ENCODE data around the gene SLC25A10. TPM values are rescaled to one million over a fixed set of nuclear protein-coding genes. Genes with fewer than 3 reads are reported as not detected.

SLC25A10 gene
- total and polyA plus RNA-seq, 2 donors (not counting 3 experiments of a cell fraction or from before 2014, with no cell fraction given), result 16.7 to 17.2 TPM

GRCh38 chr17:81707725-81708646, 4.1 kb upstream of the SLC25A10 start:
- no peak for FAIRE-seq
- H3K79me2 ChIP-seq (ENCODE audit: control insufficient read depth, insufficient read depth, low read length), result peaks cover 15% of the 10 kb centered on the region
- intact Hi-C loops (cut with micrococcal nuclease) (no loop called here), dilution Hi-C loops (cut with MboI; ENCODE audit: extremely low pct_ligation_motif_present, low sequenced_read_pairs) (no loop called here)
- no peaks in the 10 kb centered on the region for H3K9me1 ChIP-seq (replicated peaks; ENCODE audit: control insufficient read depth, extremely low read depth, insufficient read depth, low read length)
- DNase-seq (ENCODE audit: low read depth, low spot score), result no peak
- TF ChIP-seq EZH2 (IDR thresholded peaks at IDR 0.05; ENCODE audit: borderline replicate concordance, low read depth, low read length, severe bottlenecking), result no peak
- no peaks in the 10 kb centered on the region for H4K20me1 ChIP-seq (replicated peaks; ENCODE audit: control insufficient read depth, extremely low read depth, insufficient read depth, low read length)
- no peak overlapping the region for H3K27ac ChIP-seq (ENCODE audit: insufficient read depth, low read depth, low read length)
- no peak overlapping the region for H3K4me3 ChIP-seq (replicated peaks in 1 of 3; ENCODE audit: insufficient read depth in 1 of 3, low read depth in 1 of 3, low read length in 3 of 3)
- no peak overlapping the region for H3K9ac ChIP-seq (replicated peaks; ENCODE audit: extremely low read depth, insufficient read depth, low read length)
- no peak overlapping the region for H3K4me2 ChIP-seq (ENCODE audit: insufficient read depth, low read length)
- H2AFZ ChIP-seq (ENCODE audit: low read depth, low read length), result no peak overlapping the region
- H3K4me1 ChIP-seq (ENCODE audit: control insufficient read depth, extremely low read depth, insufficient read depth, low read length), result peaks cover 25% of the 10 kb centered on the region
- POLR2A ChIA-PET, result no interaction called here
- H3K36me3 ChIP-seq (ENCODE audit: control insufficient read depth in 2 of 2, extremely low read depth in 1 of 2, insufficient read depth in 2 of 2, low read length in 2 of 2), result peaks cover 3 to 15% of the 10 kb centered on the region in 2 experiments
- H3K27me3 ChIP-seq (ENCODE audit: control insufficient read depth in 2 of 2, insufficient read depth in 2 of 2, low read length in 2 of 2), result no peaks in the 10 kb centered on the region
- H3K9me3 ChIP-seq (replicated peaks; ENCODE audit: control insufficient read depth, insufficient read depth, low read length), result no peaks in the 10 kb centered on the region
- CTCF ChIA-PET, result no interaction called here
- no TSS peak for BruUV-seq (replicated peaks)

- dilution Hi-C loops (cut with MboI; ENCODE audit: extremely low pct_ligation_motif_present, low sequenced_read_pairs) (no loop called here), intact Hi-C loops (cut with micrococcal nuclease) (no loop called here)
- H3K9me3 ChIP-seq (replicated peaks; ENCODE audit: control insufficient read depth, insufficient read depth, low read length), result no peaks in the 10 kb centered on the region
- no peak overlapping the region for H3K27ac ChIP-seq (ENCODE audit: insufficient read depth, low read depth, low read length)
- H3K27me3 ChIP-seq (ENCODE audit: control insufficient read depth in 2 of 2, insufficient read depth in 2 of 2, low read length in 2 of 2), result no peaks in the 10 kb centered on the region
- ChIA-PET POLR2A (no interaction called here), CTCF (no interaction called here)
- BruUV-seq (replicated peaks), result no TSS peak
- no peak overlapping the region for H3K4me3 ChIP-seq (replicated peaks in 1 of 3; ENCODE audit: insufficient read depth in 1 of 3, low read depth in 1 of 3, low read length in 3 of 3)
- H3K4me2 ChIP-seq (ENCODE audit: insufficient read depth, low read length), result no peak overlapping the region
- no peaks in the 10 kb centered on the region for H3K9me1 ChIP-seq (replicated peaks; ENCODE audit: control insufficient read depth, extremely low read depth, insufficient read depth, low read length)
- H4K20me1 ChIP-seq (replicated peaks; ENCODE audit: control insufficient read depth, extremely low read depth, insufficient read depth, low read length), result no peaks in the 10 kb centered on the region
- FAIRE-seq (no peak), DNase-seq (ENCODE audit: low read depth, low spot score) (no peak)
- peaks cover 10% of the 10 kb centered on the region for H3K79me2 ChIP-seq (ENCODE audit: control insufficient read depth, insufficient read depth, low read length)
- H3K4me1 ChIP-seq (ENCODE audit: control insufficient read depth, extremely low read depth, insufficient read depth, low read length), result peaks cover 25% of the 10 kb centered on the region
- no peak overlapping the region for H3K9ac ChIP-seq (replicated peaks; ENCODE audit: extremely low read depth, insufficient read depth, low read length)
- H3K36me3 ChIP-seq (ENCODE audit: control insufficient read depth in 2 of 2, extremely low read depth in 1 of 2, insufficient read depth in 2 of 2, low read length in 2 of 2), result peaks cover 3 to 15% of the 10 kb centered on the region in 2 experiments
- H2AFZ ChIP-seq (ENCODE audit: low read depth, low read length), result no peak overlapping the region
- peak; percentile 16 for TF ChIP-seq POLR2A (IDR thresholded peaks at IDR 0.05; ENCODE audit: low read depth, low read length)
- TF ChIP-seq POLR2AphosphoS5 (IDR thresholded peaks at IDR 0.05; ENCODE audit: insufficient read depth, low read depth, low read length), result no peak
- TF ChIP-seq JUN (IDR thresholded peaks at IDR 0.05; ENCODE audit: borderline replicate concordance, insufficient read depth, insufficient read length, low read depth), result no peak
These were observed 3.3 kb upstream of the SLC25A10 start for GRCh38 chr17:81708739-81709185.
